T-helper 2 cell (primary cell): Measurements from ENCODE around the gene NFASC.

Experiments
- DNase-seq, 5 experiments: peaks; one replicate each; pipeline versions ENCODE4 v3.0.0 to v3.0.0-alpha.2; 2012 to 2022

NFASC gene

GRCh38 chr1:205066141-205066818 is 195.6 kb downstream of the NFASC start:
- DNase-seq, result no peak

- no peak for DNase-seq
Observed at GRCh38 chr1:205067031-205067430, 196.4 kb downstream of the NFASC start.

GRCh38 chr1:205068001-205068400 is 197.3 kb downstream of the NFASC start:
- no peak for DNase-seq

- no peak for DNase-seq
Observed at GRCh38 chr1:205068457-205069040, 197.9 kb downstream of the NFASC start.

GRCh38 chr1:205069371-205070125 is 198.9 kb downstream of the NFASC start:
- DNase-seq, result no peak

- DNase-seq, result no peak
Observed at GRCh38 chr1:205071028-205071409, 200.4 kb downstream of the NFASC start.

- DNase-seq, result no peak
Observed at GRCh38 chr1:205071801-205072200, 201.1 kb downstream of the NFASC start.

GRCh38 chr1:205072286-205072685 is 201.6 kb downstream of the NFASC start:
- DNase-seq, result no peak
